Measurements from ENCODE around the gene MEIKIN. TPM values are rescaled to one million over a fixed set of nuclear protein-coding genes. Genes with fewer than 3 reads are reported as not detected.

MEIKIN gene
- total and polyA plus RNA-seq, 2 of the 13 experiments (the other 11 are each of a cell fraction or from before 2014, with no cell fraction given): not detected

- no peak for TF ChIP-seq NFAT5 (CRISPR knock-in tag; IDR thresholded peaks at IDR 0.05)
- no peak for TF ChIP-seq STAG1 (CRISPR knock-in tag; IDR thresholded peaks at IDR 0.05)
- no peak for TF ChIP-seq PTBP1 (IDR thresholded peaks at IDR 0.05; ENCODE audit: low read depth, low read length, poor library complexity, severe bottlenecking)
- TF ChIP-seq USF2 (IDR thresholded peaks at IDR 0.05; ENCODE audit: low read depth, low read length): no peak
- no peak for TF ChIP-seq USF2 (CRISPR knock-in tag; IDR thresholded peaks at IDR 0.05; ENCODE audit: borderline replicate concordance)
- peak; percentile 25; the same call in 1 of the 2 replicates for TF ChIP-seq MEIS2 (CRISPR knock-in tag; IDR thresholded peaks at IDR 0.05)
- TF ChIP-seq ZNF337 (CRISPR knock-in tag; IDR thresholded peaks at IDR 0.05; ENCODE audit: borderline replicate concordance, low read depth): no peak
- TF ChIP-seq ZNF275 (CRISPR knock-in tag; IDR thresholded peaks at IDR 0.05; ENCODE audit: borderline replicate concordance): no peak
- TF ChIP-seq PAF1 (CRISPR knock-in tag; IDR thresholded peaks at IDR 0.05): no peak
- TF ChIP-seq ZNF432 (CRISPR knock-in tag; IDR thresholded peaks at IDR 0.05; ENCODE audit: borderline replicate concordance): no peak
- TF ChIP-seq TBX2 (CRISPR knock-in tag; IDR thresholded peaks at IDR 0.05; ENCODE audit: borderline replicate concordance): peak; percentile 66
- no peak for TF ChIP-seq NAIF1 (CRISPR knock-in tag; IDR thresholded peaks at IDR 0.05; ENCODE audit: borderline replicate concordance)
- no peak for TF ChIP-seq RNF219 (CRISPR knock-in tag; IDR thresholded peaks at IDR 0.05)
- TF ChIP-seq KDM4B (CRISPR knock-in tag; IDR thresholded peaks at IDR 0.05): no peak
- no peak for TF ChIP-seq ZNF580 (CRISPR knock-in tag; IDR thresholded peaks at IDR 0.05; ENCODE audit: borderline replicate concordance, low read depth)
- TF ChIP-seq ZBTB43 (CRISPR knock-in tag; conservative IDR thresholded peaks at IDR 0.05): no peak
These were observed 49.2 kb upstream of the MEIKIN start (continued) for GRCh38 chr5:131994533-131995226.
